Tibial artery (tissue), 4 donors: ENCODE results near the gene LIMA1.

Experiments used
- DNase-seq, 2 donors: peaks; one replicate each; pipeline ENCODE4 v3.0.0-alpha.2; 2019
- H3K27ac ChIP-seq, 2 donors: fragments of 200-600 bp; sonication (generic) in 1 of 2; 1 replicate in 1 of 2; 2 replicates in 1 of 2; pipeline ENCODE4 v1.5.1; 2018 to 2019; ENCODE audit warnings: mild to moderate bottlenecking in 1 of 2
- H3K27me3 ChIP-seq, 2 donors: fragments of 200-600 bp; sonication (generic) in 1 of 2; one replicate each; pipeline versions ENCODE4 v1.5.1 to v1.6.0; 2016 to 2019
- H3K36me3 ChIP-seq, 3 donors: fragments of 200-600 bp; sonication (generic) in 2 of 3; one replicate each; pipeline ENCODE4 v1.5.1; 2016 to 2019; ENCODE audit warnings: mild to moderate bottlenecking in 2 of 3
- H3K4me1 ChIP-seq, 4 donors: fragments of 200-600 bp; sonication (generic) in 2 of 4; 1 replicate in 3 of 4; 2 replicates in 1 of 4; pipeline ENCODE4 v1.5.1; 2016 to 2019
- H3K4me3 ChIP-seq, 2 donors: fragments of 200-600 bp; sonication (generic) in 1 of 2; 1 replicate in 1 of 2; 2 replicates in 1 of 2; pipeline ENCODE4 v1.5.1; 2018 to 2019; ENCODE audit warnings: mild to moderate bottlenecking in 2 of 2
- H3K9me3 ChIP-seq, 3 donors: fragments of 200-600 bp; sonication (generic) in 1 of 3; one replicate each; pipeline ENCODE4 v1.5.1; 2016 to 2019
- CTCF ChIP-seq, 2 experiments: fragments of 200-600 bp in 1 of 2; fragments of 450-650 bp in 1 of 2; IDR thresholded peaks; one replicate each; pipeline ENCODE4 v1.5.1; 2017 to 2019; ENCODE audit warnings: antibody characterized with exemption in 2 of 2, mild to moderate bottlenecking in 1 of 2, moderate library complexity in 1 of 2
- intact Hi-C: fragments of 100-400 bp; cut with DNase I; formaldehyde crosslinking; loops from one replicate; pipeline ENCODE4 v1.15.0; 2023; ENCODE audit warnings: low total_unique reads

Gene LIMA1

GRCh38 chr12:50287271-50287670 lies 4.0 kb upstream of the LIMA1 start:
- no peak for DNase-seq
- Histone ChIP-seq H3K9me3 (no peaks in the 10 kb centered on the region), H3K4me1 (peaks cover 0 to 18% (median 8%) of the 10 kb centered on the region in 4 donors), H3K36me3 (no peaks in the 10 kb centered on the region), H3K27me3 (no peaks in the 10 kb centered on the region), H3K4me3 (no peak overlapping the region), H3K27ac (no peak overlapping the region)
- intact Hi-C loops, result loop anchor here (10.0 kb wide), 1 partner anchor 62 kb away; no protein-coding TSS in a partner anchor
- no peak for TF ChIP-seq CTCF (IDR thresholded peaks at IDR 0.05)

- no peak overlapping the region for H3K4me3 ChIP-seq
- no peak overlapping the region for H3K27ac ChIP-seq
- H3K4me1 ChIP-seq, result peaks cover 0 to 29% (median 9%) of the 10 kb centered on the region in 4 donors
- intact Hi-C loops, result loop anchor here (10.0 kb wide), 1 partner anchor 60 kb away; no protein-coding TSS in a partner anchor
- H3K27me3 ChIP-seq, result no peaks in the 10 kb centered on the region
- H3K36me3 ChIP-seq, result no peaks in the 10 kb centered on the region
- DNase-seq, result no peak
- no peaks in the 10 kb centered on the region for H3K9me3 ChIP-seq
- TF ChIP-seq CTCF (IDR thresholded peaks at IDR 0.05), result no peak
These were observed 1.9 kb upstream of the LIMA1 start for GRCh38 chr12:50285253-50285652.

- no peaks in the 10 kb centered on the region for H3K9me3 ChIP-seq
- no peaks in the 10 kb centered on the region for H3K27me3 ChIP-seq
- H3K27ac ChIP-seq, result peak overlapping the region; percentile 75 to 80
- no peak for TF ChIP-seq CTCF (IDR thresholded peaks at IDR 0.05)
- H3K36me3 ChIP-seq, result no peaks in the 10 kb centered on the region
- H3K4me3 ChIP-seq, result peak overlapping the region; percentile 88 to 98
- peak in 1 of 2 donors; percentile 33 for DNase-seq
- peaks cover 0 to 29% (median 9%) of the 10 kb centered on the region in 4 donors for H3K4me1 ChIP-seq
- intact Hi-C loops, result loop anchor here (10.0 kb wide), 1 partner anchor 58 kb away; no protein-coding TSS in a partner anchor
These were observed 545 bp downstream of the LIMA1 start for GRCh38 chr12:50282721-50283228.

GRCh38 chr12:50279501-50279900 lies 3.8 kb downstream of the LIMA1 start:
- H3K4me3 ChIP-seq, result no peak overlapping the region
- no peaks in the 10 kb centered on the region for H3K9me3 ChIP-seq
- H3K27me3 ChIP-seq, result no peaks in the 10 kb centered on the region
- intact Hi-C loops, result no loop called here
- TF ChIP-seq CTCF (IDR thresholded peaks at IDR 0.05), result no peak
- H3K4me1 ChIP-seq, result peaks cover 0 to 22% (median 11%) of the 10 kb centered on the region in 4 donors
- DNase-seq, result no peak
- no peak overlapping the region for H3K27ac ChIP-seq
- H3K36me3 ChIP-seq, result peaks cover 0 to 1% (median 0%) of the 10 kb centered on the region in 3 donors

- intact Hi-C loops, result no loop called here
- Histone ChIP-seq H3K27me3 (no peaks in the 10 kb centered on the region), H3K4me3 (no peak overlapping the region), H3K4me1 (peaks cover 0 to 15% (median 7%) of the 10 kb centered on the region in 4 donors), H3K36me3 (peaks cover 0 to 6% (median 0%) of the 10 kb centered on the region in 3 donors), H3K27ac (no peak overlapping the region), H3K9me3 (no peaks in the 10 kb centered on the region)
- DNase-seq, result no peak
- TF ChIP-seq CTCF (IDR thresholded peaks at IDR 0.05), result no peak
These were observed 6.2 kb downstream of the LIMA1 start for GRCh38 chr12:50276912-50277671.
